GM12878 (cell line): Measurements from ENCODE around the gene PID1. TPM values are rescaled to one million over a fixed set of nuclear protein-coding genes. Genes with fewer than 3 reads are reported as not detected.

Source experiments
- ATAC-seq: fragments of 200-7000 bp; cut with Tn5 transposase; 3 replicates; pipeline ENCODE4 v1.9.1; 2020; ENCODE audit warnings: mild to moderate bottlenecking, moderate library complexity
- BruUV-seq: library from RNA; stranded (reverse); fragments of 400-500 nt; replicated peaks from 2 replicates; lab custom pipeline; 2021; lab: Mats Ljungman, UMichigan
- CTCF ChIA-PET: fragments of 300-600 bp; sonication (Branson Sonifier 250); formaldehyde crosslinking; extraction: SDS; loops from one replicate; lab custom pipeline; 2021; ENCODE audit warnings: inconsistent platforms; lab: Yijun Ruan, JAX
- POLR2A ChIA-PET: fragments of 350-600 bp; formaldehyde crosslinking; extraction: SDS; loops from one replicate; lab custom pipeline; 2021; ENCODE audit warnings: inconsistent platforms; lab: Charles Lee
- RAD21 ChIA-PET: fragments of 300-600 bp; sonication (Branson Sonifier 250); formaldehyde crosslinking; loops from one replicate; lab custom pipeline; 2023; ENCODE audit warnings: antibody characterized with exemption; ENCODE audit not compliant: unreplicated experiment; lab: Charles Lee
- SMC1A ChIA-PET: fragments of 300-600 bp; sonication (Branson Sonifier 250); formaldehyde crosslinking; loops from one replicate; lab custom pipeline; 2023; ENCODE audit not compliant: unreplicated experiment, uncharacterized antibody; lab: Charles Lee
- DNase-seq: peaks from one replicate; pipeline ENCODE4 v3.0.0-alpha.2; 2011; ENCODE audit warnings: low read depth, low spot score
- FAIRE-seq: peaks from 3 replicates; lab custom pipeline; 2011; peaks lifted over from hg19 to GRCh38; lab: Jason Lieb, UNC
- H2AFZ ChIP-seq: 2 replicates; pipeline ENCODE4 v1.6.0; 2011; ENCODE audit warnings: low read depth, low read length, control low read depth; ENCODE audit not compliant: control insufficient read depth
- H3K27ac ChIP-seq: 2 replicates; pipeline ENCODE4 v1.5.1; 2011; ENCODE audit warnings: control low read depth; ENCODE audit not compliant: control insufficient read depth, insufficient read depth
- H3K27me3 ChIP-seq, 2 experiments: replicated peaks in 1 of 2; 2 replicates each; pipeline versions ENCODE4 v1.6.0 to v1.6.1; 2011; ENCODE audit warnings: low read length in 1 of 2; ENCODE audit not compliant: control insufficient read depth in 2 of 2, insufficient read depth in 2 of 2
- H3K36me3 ChIP-seq, 2 experiments: 2 replicates each; pipeline ENCODE4 v1.5.1; 2011; ENCODE audit warnings: low read length in 1 of 2; ENCODE audit not compliant: control insufficient read depth in 2 of 2, insufficient read depth in 2 of 2
- H3K4me1 ChIP-seq: 2 replicates; pipeline ENCODE4 v1.6.1; 2011; ENCODE audit warnings: mild to moderate bottlenecking, low read length, moderate library complexity, mixed read lengths; ENCODE audit not compliant: control insufficient read depth, insufficient read depth
- H3K4me2 ChIP-seq: 2 replicates; pipeline ENCODE4 v1.6.0; 2011; ENCODE audit warnings: control low read depth; ENCODE audit not compliant: control insufficient read depth, insufficient read depth
- H3K4me3 ChIP-seq: fragments of 200-600 bp; sonication (generic); 2 replicates; pipeline ENCODE4 v1.5.1; 2016
- H3K79me2 ChIP-seq: 2 replicates; pipeline ENCODE4 v1.6.0; 2011; ENCODE audit warnings: low read length; ENCODE audit not compliant: control insufficient read depth, insufficient read depth
- H3K9ac ChIP-seq: 2 replicates; pipeline ENCODE4 v1.8.0; 2011; ENCODE audit warnings: low read length, control low read depth, mixed read lengths; ENCODE audit not compliant: control insufficient read depth, insufficient read depth
- H3K9me3 ChIP-seq: replicated peaks from 3 replicates; pipeline ENCODE4 v1.5.1; 2011; ENCODE audit warnings: mild to moderate bottlenecking, low read length; ENCODE audit not compliant: control insufficient read depth, insufficient read depth
- H4K20me1 ChIP-seq: 2 replicates; pipeline ENCODE4 v1.6.0; 2011; ENCODE audit not compliant: control insufficient read depth, insufficient read depth
- CHD4 ChIP-seq: fragments of 200-600 bp; sonication (generic); IDR thresholded peaks from 2 replicates; pipeline ENCODE4 v1.6.1; 2016; ENCODE audit warnings: mild to moderate bottlenecking
- EP300 ChIP-seq, 2 experiments: fragments of 150-350 bp in 1 of 2; IDR thresholded peaks; 2 replicates each; pipeline ENCODE4 v1.6.1; 2011 to 2012; ENCODE audit warnings: low read depth in 2 of 2, low read length in 2 of 2, borderline replicate concordance in 1 of 2, improper control_type of control experiment in 1 of 2, inconsistent platforms in 1 of 2; ENCODE audit not compliant: control insufficient read depth in 1 of 2
- IKZF1 ChIP-seq: fragments of 450-650 bp; conservative IDR thresholded peaks from 2 replicates; pipeline ENCODE4 v1.6.1; 2017; ENCODE audit warnings: antibody characterized with exemption, mild to moderate bottlenecking
- NFIC ChIP-seq: IDR thresholded peaks from 2 replicates; pipeline ENCODE4 v1.6.1; 2012; ENCODE audit warnings: low read depth, mild to moderate bottlenecking, inconsistent platforms, low read length, moderate library complexity
- NR2F1 ChIP-seq: fragments of 450-650 bp; conservative IDR thresholded peaks from 2 replicates; pipeline ENCODE4 v1.6.1; 2017; ENCODE audit warnings: mild to moderate bottlenecking
- PAX5 ChIP-seq: IDR thresholded peaks from 2 replicates; pipeline ENCODE4 v1.6.1; 2011; ENCODE audit warnings: low read depth, low read length, borderline replicate concordance
- POLR2A ChIP-seq: IDR thresholded peaks from 2 replicates; pipeline ENCODE4 v1.6.1; 2011; ENCODE audit warnings: low read depth, mild to moderate bottlenecking, low read length
- SP1 ChIP-seq: IDR thresholded peaks from one replicate; pipeline ENCODE4 v1.6.1; 2011; ENCODE audit warnings: low read depth, low read length
- STAT3 ChIP-seq: IDR thresholded peaks from 2 replicates; pipeline ENCODE4 v1.6.1; 2011; ENCODE audit warnings: low read depth, low read length, improper control_type of control experiment
- TBL1XR1 ChIP-seq: IDR thresholded peaks from 2 replicates; pipeline ENCODE4 v1.6.1; 2012; ENCODE audit warnings: low read depth, low read length, improper control_type of control experiment
- WGBS: methylation state at CpG from one replicate; pipeline ENCODE4 v1.1.6; 2016; ENCODE audit warnings: low lambda C conversion rate; ENCODE audit not compliant: insufficient replicate concordance, insufficient coverage; ENCODE audit errors: missing lambda C conversion rate; 5-methylcytosine and 5-hydroxymethylcytosine counted together
- in situ Hi-C: fragments of 300-500 bp; cut with MboI; formaldehyde crosslinking; loops from 9 replicates; pipeline ENCODE4 v1.14.3; 2018; ENCODE audit warnings: mixed read lengths
- intact Hi-C: fragments of 100-400 bp; cut with micrococcal nuclease; formaldehyde crosslinking; loops from one replicate; pipeline ENCODE4 v1.14.2; 2022; ENCODE audit not compliant: unreplicated experiment
- polyA plus RNA-seq, 11 experiments: library from polyadenylated mRNA; depleted of rRNA in 4 of 11; unstranded in 6 of 11; stranded (reverse) in 5 of 11; fragments of >200 nt; fragmentation: Nextera tagmentation in 4 of 11; fragmentation: Illumina TruSeq in 1 of 11; extraction: Ambion mirVana in 4 of 11; extraction: Trizol in 1 of 11; gene quantifications; 1 replicate in 1 of 11; 2 replicates in 10 of 11; pipeline versions ENCODE4 v1.2.1 to v1.2.3, GENCODE V29; 2011 to 2016; ENCODE audit warnings: inconsistent platforms in 2 of 11, missing spikeins in 2 of 11, low read depth in 1 of 11
- total RNA-seq, 4 experiments: library from RNA; depleted of rRNA in 3 of 4; stranded (reverse); fragments of >200 nt in 3 of 4; fragmentation: Illumina TruSeq in 1 of 4; extraction: Trizol in 1 of 4; gene quantifications; 2 replicates each; pipeline versions ENCODE4 v1.2.1 to v1.2.3, GENCODE V29; 2013 to 2021
- TF ChIP-seq, protein P1 (sequence below): fragments of 450-650 bp; IDR thresholded peaks from 2 replicates; pipeline ENCODE4 v1.6.1; 2017; ENCODE audit warnings: antibody characterized with exemption, mild to moderate bottlenecking, moderate library complexity
- TF ChIP-seq, protein P2 (sequence below): fragments of 450-650 bp; IDR thresholded peaks from 2 replicates; pipeline ENCODE4 v1.6.1; 2017; ENCODE audit warnings: mild to moderate bottlenecking
- TF ChIP-seq, protein P3 (sequence below): IDR thresholded peaks from 2 replicates; pipeline ENCODE4 v1.6.1; 2011; ENCODE audit warnings: low read depth, mild to moderate bottlenecking, low read length, moderate library complexity, borderline replicate concordance; ENCODE audit errors: extremely low read depth
- TF ChIP-seq, protein P4 (sequence below): fragments of 450-650 bp; IDR thresholded peaks from 2 replicates; pipeline ENCODE4 v1.6.1; 2016; ENCODE audit warnings: mild to moderate bottlenecking

Gene PID1
- total and polyA plus RNA-seq, 10 of the 15 experiments (the other 5 are each of a cell fraction or from before 2014, with no cell fraction given) = not detected

DNA sequence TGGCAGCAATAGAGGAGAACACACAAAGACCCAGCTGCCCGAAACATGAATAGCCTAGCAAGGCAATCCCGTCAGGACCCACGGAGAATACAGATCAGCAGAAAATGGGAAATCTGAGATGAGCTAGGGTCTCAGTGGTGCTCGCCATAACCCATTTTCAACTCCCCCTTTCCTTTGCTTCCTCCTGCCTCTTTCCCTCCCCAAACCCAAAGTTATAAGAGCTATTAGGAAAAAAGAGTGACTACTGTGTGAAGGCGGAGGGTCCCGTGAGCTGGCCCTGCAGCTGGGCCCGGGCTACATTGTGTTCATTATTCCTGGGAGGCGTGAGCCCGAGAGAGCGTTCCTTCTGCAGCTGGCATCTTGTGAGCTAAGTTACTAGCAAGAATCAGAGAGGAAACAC lies 118.4 kb downstream of the PID1 start:
- Histone ChIP-seq H2AFZ (no peak overlapping the region), H3K9me3 (no peaks in the 10 kb centered on the region), H3K9ac (no peak overlapping the region), H3K27ac (no peak overlapping the region), H3K4me3 (no peak overlapping the region), H3K4me1 (no peaks in the 10 kb centered on the region), H3K36me3 (no peaks in the 10 kb centered on the region), H3K27me3 (no peaks in the 10 kb centered on the region), H3K4me2 (no peak overlapping the region), H3K79me2 (no peaks in the 10 kb centered on the region), H4K20me1 (no peaks in the 10 kb centered on the region)
- DNase-seq (no peak), FAIRE-seq (no peak), ATAC-seq (no peak)
- POLR2A ChIA-PET = no interaction called here
- CTCF ChIA-PET = interaction anchor here (0.6 kb wide), 1 partner anchor 71 kb away, joined by 3 read pairs; no protein-coding TSS in a partner anchor
- SMC1A ChIA-PET = no interaction called here
- BruUV-seq = no TSS peak
- TF ChIP-seq SP1 (no peak), POLR2A (no peak), PAX5 (no peak), TBL1XR1 (no peak), CHD4 (no peak), NR2F1 (no peak), IKZF1 (no peak), EP300 (IDR thresholded peaks at IDR 0.05; ENCODE audit: borderline replicate concordance in 1 of 2, control insufficient read depth in 1 of 2, low read depth in 2 of 2, low read length in 2 of 2) (no peak), STAT3 (no peak), NFIC (no peak)
- TF ChIP-seq, protein P1, sequence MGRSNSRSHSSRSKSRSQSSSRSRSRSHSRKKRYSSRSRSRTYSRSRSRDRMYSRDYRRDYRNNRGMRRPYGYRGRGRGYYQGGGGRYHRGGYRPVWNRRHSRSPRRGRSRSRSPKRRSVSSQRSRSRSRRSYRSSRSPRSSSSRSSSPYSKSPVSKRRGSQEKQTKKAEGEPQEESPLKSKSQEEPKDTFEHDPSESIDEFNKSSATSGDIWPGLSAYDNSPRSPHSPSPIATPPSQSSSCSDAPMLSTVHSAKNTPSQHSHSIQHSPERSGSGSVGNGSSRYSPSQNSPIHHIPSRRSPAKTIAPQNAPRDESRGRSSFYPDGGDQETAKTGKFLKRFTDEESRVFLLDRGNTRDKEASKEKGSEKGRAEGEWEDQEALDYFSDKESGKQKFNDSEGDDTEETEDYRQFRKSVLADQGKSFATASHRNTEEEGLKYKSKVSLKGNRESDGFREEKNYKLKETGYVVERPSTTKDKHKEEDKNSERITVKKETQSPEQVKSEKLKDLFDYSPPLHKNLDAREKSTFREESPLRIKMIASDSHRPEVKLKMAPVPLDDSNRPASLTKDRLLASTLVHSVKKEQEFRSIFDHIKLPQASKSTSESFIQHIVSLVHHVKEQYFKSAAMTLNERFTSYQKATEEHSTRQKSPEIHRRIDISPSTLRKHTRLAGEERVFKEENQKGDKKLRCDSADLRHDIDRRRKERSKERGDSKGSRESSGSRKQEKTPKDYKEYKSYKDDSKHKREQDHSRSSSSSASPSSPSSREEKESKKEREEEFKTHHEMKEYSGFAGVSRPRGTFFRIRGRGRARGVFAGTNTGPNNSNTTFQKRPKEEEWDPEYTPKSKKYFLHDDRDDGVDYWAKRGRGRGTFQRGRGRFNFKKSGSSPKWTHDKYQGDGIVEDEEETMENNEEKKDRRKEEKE = no peak
- TF ChIP-seq, protein P2, sequence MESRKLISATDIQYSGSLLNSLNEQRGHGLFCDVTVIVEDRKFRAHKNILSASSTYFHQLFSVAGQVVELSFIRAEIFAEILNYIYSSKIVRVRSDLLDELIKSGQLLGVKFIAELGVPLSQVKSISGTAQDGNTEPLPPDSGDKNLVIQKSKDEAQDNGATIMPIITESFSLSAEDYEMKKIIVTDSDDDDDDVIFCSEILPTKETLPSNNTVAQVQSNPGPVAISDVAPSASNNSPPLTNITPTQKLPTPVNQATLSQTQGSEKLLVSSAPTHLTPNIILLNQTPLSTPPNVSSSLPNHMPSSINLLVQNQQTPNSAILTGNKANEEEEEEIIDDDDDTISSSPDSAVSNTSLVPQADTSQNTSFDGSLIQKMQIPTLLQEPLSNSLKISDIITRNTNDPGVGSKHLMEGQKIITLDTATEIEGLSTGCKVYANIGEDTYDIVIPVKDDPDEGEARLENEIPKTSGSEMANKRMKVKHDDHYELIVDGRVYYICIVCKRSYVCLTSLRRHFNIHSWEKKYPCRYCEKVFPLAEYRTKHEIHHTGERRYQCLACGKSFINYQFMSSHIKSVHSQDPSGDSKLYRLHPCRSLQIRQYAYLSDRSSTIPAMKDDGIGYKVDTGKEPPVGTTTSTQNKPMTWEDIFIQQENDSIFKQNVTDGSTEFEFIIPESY = no peak
- TF ChIP-seq, protein P3, sequence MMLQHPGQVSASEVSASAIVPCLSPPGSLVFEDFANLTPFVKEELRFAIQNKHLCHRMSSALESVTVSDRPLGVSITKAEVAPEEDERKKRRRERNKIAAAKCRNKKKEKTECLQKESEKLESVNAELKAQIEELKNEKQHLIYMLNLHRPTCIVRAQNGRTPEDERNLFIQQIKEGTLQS = no peak
- TF ChIP-seq, protein P4, sequence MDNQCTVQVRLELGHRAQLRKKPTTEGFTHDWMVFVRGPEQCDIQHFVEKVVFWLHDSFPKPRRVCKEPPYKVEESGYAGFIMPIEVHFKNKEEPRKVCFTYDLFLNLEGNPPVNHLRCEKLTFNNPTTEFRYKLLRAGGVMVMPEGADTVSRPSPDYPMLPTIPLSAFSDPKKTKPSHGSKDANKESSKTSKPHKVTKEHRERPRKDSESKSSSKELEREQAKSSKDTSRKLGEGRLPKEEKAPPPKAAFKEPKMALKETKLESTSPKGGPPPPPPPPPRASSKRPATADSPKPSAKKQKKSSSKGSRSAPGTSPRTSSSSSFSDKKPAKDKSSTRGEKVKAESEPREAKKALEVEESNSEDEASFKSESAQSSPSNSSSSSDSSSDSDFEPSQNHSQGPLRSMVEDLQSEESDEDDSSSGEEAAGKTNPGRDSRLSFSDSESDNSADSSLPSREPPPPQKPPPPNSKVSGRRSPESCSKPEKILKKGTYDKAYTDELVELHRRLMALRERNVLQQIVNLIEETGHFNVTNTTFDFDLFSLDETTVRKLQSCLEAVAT = no peak
- RAD21 ChIA-PET = no interaction called here
- in situ Hi-C loops (no loop called here), intact Hi-C loops (no loop called here)
- 26% methylated on average over 10 of the region's 10 CpGs for WGBS
